ENCODE results near the gene CRTAP.
"Not testable (repeated sequence)": the region's sequence is repeated elsewhere in the genome, so short reads cannot be mapped to it uniquely, and the experiment has no call there.

CRTAP gene

DNA sequence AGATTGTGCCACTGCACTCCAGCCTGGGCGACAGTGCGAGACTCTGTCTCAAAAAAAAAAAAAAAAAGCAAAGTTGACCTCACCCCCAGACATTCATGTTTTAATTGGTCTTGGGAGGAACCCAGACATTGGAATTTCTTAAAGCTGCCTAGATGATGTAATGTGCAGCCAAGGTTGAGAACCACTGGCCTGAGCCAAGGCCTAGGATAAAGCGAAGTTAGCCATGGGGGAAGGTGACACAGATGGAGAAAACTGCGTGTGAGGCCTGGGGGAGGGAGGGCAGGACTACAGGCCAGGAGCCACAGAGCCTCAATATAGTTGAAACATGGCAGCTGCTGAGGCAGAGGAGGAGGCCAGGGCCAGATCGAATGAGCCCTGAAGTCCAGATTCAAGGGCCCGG lies 37.8 kb upstream of the CRTAP start:
- H3K27ac ChIP-seq: no peak overlapping the region
- TF ChIP-seq, protein P1, sequence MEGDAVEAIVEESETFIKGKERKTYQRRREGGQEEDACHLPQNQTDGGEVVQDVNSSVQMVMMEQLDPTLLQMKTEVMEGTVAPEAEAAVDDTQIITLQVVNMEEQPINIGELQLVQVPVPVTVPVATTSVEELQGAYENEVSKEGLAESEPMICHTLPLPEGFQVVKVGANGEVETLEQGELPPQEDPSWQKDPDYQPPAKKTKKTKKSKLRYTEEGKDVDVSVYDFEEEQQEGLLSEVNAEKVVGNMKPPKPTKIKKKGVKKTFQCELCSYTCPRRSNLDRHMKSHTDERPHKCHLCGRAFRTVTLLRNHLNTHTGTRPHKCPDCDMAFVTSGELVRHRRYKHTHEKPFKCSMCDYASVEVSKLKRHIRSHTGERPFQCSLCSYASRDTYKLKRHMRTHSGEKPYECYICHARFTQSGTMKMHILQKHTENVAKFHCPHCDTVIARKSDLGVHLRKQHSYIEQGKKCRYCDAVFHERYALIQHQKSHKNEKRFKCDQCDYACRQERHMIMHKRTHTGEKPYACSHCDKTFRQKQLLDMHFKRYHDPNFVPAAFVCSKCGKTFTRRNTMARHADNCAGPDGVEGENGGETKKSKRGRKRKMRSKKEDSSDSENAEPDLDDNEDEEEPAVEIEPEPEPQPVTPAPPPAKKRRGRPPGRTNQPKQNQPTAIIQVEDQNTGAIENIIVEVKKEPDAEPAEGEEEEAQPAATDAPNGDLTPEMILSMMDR (conservative IDR thresholded peaks at IDR 0.05): no peak

DNA sequence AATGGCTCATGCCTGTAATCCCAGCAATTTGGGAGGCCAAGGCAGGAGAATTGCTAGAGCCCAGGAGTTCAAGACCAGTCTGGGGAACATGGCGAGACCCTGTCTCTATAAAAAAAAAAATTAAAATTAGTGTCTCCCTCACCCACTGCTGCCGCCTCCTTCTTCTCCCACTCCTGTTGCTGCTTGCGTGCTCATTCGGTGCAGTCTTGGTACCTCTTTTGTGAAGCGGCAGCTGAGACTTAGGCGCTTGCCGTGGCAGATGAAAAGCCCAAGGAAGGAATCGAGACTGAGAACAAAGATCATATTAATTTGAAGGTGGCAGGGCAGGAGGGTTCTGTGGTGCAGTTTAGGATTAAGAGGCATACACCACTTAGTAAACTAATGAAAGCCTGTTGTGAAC lies 36.9 kb upstream of the CRTAP start:
- TF ChIP-seq, protein P1 (conservative IDR thresholded peaks at IDR 0.05): no peak
- no peak overlapping the region for H3K27ac ChIP-seq

- TF ChIP-seq, protein P1 (conservative IDR thresholded peaks at IDR 0.05): no peak
- H3K27ac ChIP-seq: no peak overlapping the region
Measured at GRCh38 chr3:33077976-33078375, 35.8 kb upstream of the CRTAP start.

DNA sequence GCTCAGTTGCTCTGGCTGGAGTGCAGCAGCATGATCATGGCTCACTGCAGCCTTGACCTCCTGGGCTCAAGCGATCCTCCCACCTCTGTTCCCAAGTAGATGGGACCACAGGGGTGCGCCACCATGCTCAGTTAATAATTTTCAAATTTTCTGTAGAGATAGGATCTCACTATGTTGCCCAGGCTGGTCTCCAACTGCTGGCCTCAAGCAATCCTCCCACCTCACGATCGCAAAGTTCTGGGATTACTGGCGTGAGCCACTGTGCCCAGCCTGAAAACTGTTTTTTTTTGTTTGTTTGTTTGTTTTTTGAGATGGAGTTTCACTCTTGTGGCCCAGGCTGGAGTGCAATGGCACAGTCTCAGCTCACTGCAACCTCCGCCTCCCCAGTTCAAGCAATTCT lies 34.0 kb upstream of the CRTAP start:
- not testable (repeated sequence) for H3K27ac ChIP-seq

GRCh38 chr3:33081812-33082211 lies 32.0 kb upstream of the CRTAP start:
- no peak overlapping the region for H3K27ac ChIP-seq
- TF ChIP-seq, protein P1 (conservative IDR thresholded peaks at IDR 0.05): no peak

- H3K27ac ChIP-seq: no peak overlapping the region
- TF ChIP-seq, protein P1 (conservative IDR thresholded peaks at IDR 0.05): no peak
Measured at GRCh38 chr3:33083958-33084357, 29.9 kb upstream of the CRTAP start.

DNA sequence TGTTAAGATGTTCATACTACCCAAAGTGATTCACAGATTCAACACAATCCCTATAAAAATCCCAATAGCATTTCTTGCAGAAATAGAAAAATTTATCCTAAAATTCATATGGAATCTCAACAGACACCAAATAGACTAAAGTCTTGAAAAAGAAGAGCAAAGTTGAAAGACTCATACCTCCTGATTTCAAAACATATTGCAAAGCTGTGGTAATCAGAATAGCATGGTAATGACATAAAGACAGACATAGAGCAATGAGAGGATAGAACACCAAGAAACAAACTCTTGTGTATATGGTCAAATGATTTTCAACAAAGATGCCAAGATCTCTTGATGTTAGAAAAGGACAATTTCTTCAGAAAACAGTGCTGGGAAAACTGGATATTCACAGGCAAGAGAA lies 25.1 kb upstream of the CRTAP start:
- no peak overlapping the region for H3K27ac ChIP-seq
- TF ChIP-seq, protein P1 (conservative IDR thresholded peaks at IDR 0.05): no peak

- TF ChIP-seq, protein P1 (conservative IDR thresholded peaks at IDR 0.05): no peak
- H3K27ac ChIP-seq: no peak overlapping the region
Measured at GRCh38 chr3:33089515-33089914, 24.3 kb upstream of the CRTAP start.

Data from VCaP (cell line).